ENCODE results near the gene RPTOR.

Gene RPTOR

GRCh38 chr17:80509311-80509710 is 35.3 kb upstream of the RPTOR start:
- TF ChIP-seq EZH2phosphoT487 (IDR thresholded peaks at IDR 0.05; ENCODE audit: low read depth), result no peak
- TF ChIP-seq, protein P1, sequence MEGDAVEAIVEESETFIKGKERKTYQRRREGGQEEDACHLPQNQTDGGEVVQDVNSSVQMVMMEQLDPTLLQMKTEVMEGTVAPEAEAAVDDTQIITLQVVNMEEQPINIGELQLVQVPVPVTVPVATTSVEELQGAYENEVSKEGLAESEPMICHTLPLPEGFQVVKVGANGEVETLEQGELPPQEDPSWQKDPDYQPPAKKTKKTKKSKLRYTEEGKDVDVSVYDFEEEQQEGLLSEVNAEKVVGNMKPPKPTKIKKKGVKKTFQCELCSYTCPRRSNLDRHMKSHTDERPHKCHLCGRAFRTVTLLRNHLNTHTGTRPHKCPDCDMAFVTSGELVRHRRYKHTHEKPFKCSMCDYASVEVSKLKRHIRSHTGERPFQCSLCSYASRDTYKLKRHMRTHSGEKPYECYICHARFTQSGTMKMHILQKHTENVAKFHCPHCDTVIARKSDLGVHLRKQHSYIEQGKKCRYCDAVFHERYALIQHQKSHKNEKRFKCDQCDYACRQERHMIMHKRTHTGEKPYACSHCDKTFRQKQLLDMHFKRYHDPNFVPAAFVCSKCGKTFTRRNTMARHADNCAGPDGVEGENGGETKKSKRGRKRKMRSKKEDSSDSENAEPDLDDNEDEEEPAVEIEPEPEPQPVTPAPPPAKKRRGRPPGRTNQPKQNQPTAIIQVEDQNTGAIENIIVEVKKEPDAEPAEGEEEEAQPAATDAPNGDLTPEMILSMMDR (IDR thresholded peaks at IDR 0.05; ENCODE audit: low read depth, low read length), result no peak
- H3K9ac ChIP-seq (ENCODE audit: low read length), result no peak overlapping the region
- H3K27ac ChIP-seq (ENCODE audit: low read length), result no peak overlapping the region

DNA sequence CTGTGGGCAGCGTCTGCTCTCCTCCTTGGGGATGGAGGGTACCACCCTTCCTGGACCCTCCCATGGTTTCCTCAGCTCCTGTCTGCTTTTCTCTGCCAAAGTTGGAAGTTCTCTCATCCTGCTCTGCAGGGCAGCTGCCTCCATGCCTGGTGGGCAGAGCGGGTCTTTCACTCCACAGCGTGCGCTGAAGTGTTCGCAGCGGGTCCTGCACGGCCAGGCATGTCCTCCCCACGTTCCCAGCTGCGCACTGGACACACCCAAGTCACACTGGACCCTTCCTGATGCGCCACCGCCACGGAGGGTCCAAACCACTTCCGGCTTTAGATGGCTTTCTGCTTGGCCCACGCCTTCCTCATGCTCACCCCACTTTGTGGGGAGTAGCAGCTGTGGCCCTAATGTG is 34.5 kb upstream of the RPTOR start:
- TF ChIP-seq EZH2phosphoT487 (IDR thresholded peaks at IDR 0.05; ENCODE audit: low read depth), result no peak
- TF ChIP-seq, protein P1 (IDR thresholded peaks at IDR 0.05; ENCODE audit: low read depth, low read length), result no peak
- Histone ChIP-seq H3K27me3 (ENCODE audit: low read depth, low read length) (no peaks in the 10 kb centered on the region), H3K9me3 (ENCODE audit: insufficient read depth, low read length) (no peaks in the 10 kb centered on the region)

More at GRCh38 chr17:80509311-80509710, 35.3 kb upstream of the RPTOR start:
- no peak overlapping the region for H3K4me3 ChIP-seq (ENCODE audit: low read length)
- H3K36me3 ChIP-seq (replicated peaks; ENCODE audit: low read depth, low read length), result no peaks in the 10 kb centered on the region
- no peaks in the 10 kb centered on the region for H3K27me3 ChIP-seq (ENCODE audit: low read depth, low read length)
- H4K20me1 ChIP-seq (ENCODE audit: insufficient read depth, low read length), result no peaks in the 10 kb centered on the region
- no peaks in the 10 kb centered on the region for H3K9me3 ChIP-seq (ENCODE audit: insufficient read depth, low read length)
- H3K79me2 ChIP-seq (ENCODE audit: low read length), result no peaks in the 10 kb centered on the region
- H3K4me1 ChIP-seq (ENCODE audit: low read length), result no peaks in the 10 kb centered on the region
- H2AFZ ChIP-seq (ENCODE audit: low read depth, low read length), result no peak overlapping the region
- H3K4me2 ChIP-seq (ENCODE audit: low read length), result no peak overlapping the region

DNA sequence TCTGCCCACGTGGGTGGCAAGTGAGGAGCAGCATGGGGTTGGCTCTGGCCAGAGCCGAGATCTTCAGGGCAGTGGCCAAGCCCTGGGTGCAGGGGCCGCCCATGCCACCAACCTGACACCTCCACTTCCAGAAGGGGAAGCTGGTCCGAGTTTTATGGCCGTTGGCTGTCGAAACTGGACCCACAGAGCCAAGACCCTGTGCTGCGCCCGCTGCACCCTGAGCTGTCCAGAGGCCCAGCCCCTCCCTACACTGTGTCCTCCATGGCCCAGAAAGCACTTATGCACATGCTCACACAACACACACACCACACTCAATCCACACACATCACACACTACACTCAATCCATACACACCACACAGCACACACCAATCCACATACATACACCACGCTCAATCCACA is 33.9 kb upstream of the RPTOR start:
- H2AFZ ChIP-seq (ENCODE audit: low read depth, low read length), result no peak overlapping the region
- no peaks in the 10 kb centered on the region for H3K27me3 ChIP-seq (ENCODE audit: low read depth, low read length)
- H3K4me1 ChIP-seq (ENCODE audit: low read length), result no peaks in the 10 kb centered on the region
- H3K4me3 ChIP-seq (ENCODE audit: low read length), result no peak overlapping the region
- no peak overlapping the region for H3K9ac ChIP-seq (ENCODE audit: low read length)
- no peaks in the 10 kb centered on the region for H3K9me3 ChIP-seq (ENCODE audit: insufficient read depth, low read length)
- H4K20me1 ChIP-seq (ENCODE audit: insufficient read depth, low read length), result no peaks in the 10 kb centered on the region
- no peak for TF ChIP-seq EZH2phosphoT487 (IDR thresholded peaks at IDR 0.05; ENCODE audit: low read depth)
- TF ChIP-seq, protein P1 (IDR thresholded peaks at IDR 0.05; ENCODE audit: low read depth, low read length), result no peak
- H3K79me2 ChIP-seq (ENCODE audit: low read length), result no peaks in the 10 kb centered on the region
- no peaks in the 10 kb centered on the region for H3K36me3 ChIP-seq (replicated peaks; ENCODE audit: low read depth, low read length)
- no peak overlapping the region for H3K27ac ChIP-seq (ENCODE audit: low read length)
- no peak overlapping the region for H3K4me2 ChIP-seq (ENCODE audit: low read length)

More for the DNA sequence above, 34.5 kb upstream of the RPTOR start:
- Histone ChIP-seq H3K36me3 (replicated peaks; ENCODE audit: low read depth, low read length) (no peaks in the 10 kb centered on the region), H2AFZ (ENCODE audit: low read depth, low read length) (no peak overlapping the region), H3K4me3 (ENCODE audit: low read length) (no peak overlapping the region), H4K20me1 (ENCODE audit: insufficient read depth, low read length) (no peaks in the 10 kb centered on the region), H3K4me1 (ENCODE audit: low read length) (no peaks in the 10 kb centered on the region), H3K9ac (ENCODE audit: low read length) (no peak overlapping the region), H3K4me2 (ENCODE audit: low read length) (no peak overlapping the region), H3K79me2 (ENCODE audit: low read length) (no peaks in the 10 kb centered on the region), H3K27ac (ENCODE audit: low read length) (no peak overlapping the region)

GRCh38 chr17:80511222-80512180 is 33.1 kb upstream of the RPTOR start:
- TF ChIP-seq, protein P1 (IDR thresholded peaks at IDR 0.05; ENCODE audit: low read depth, low read length), result no peak
- TF ChIP-seq EZH2phosphoT487 (IDR thresholded peaks at IDR 0.05; ENCODE audit: low read depth), result no peak
- Histone ChIP-seq H3K27me3 (ENCODE audit: low read depth, low read length) (no peaks in the 10 kb centered on the region), H3K36me3 (replicated peaks; ENCODE audit: low read depth, low read length) (no peaks in the 10 kb centered on the region), H3K4me2 (ENCODE audit: low read length) (no peak overlapping the region), H4K20me1 (ENCODE audit: insufficient read depth, low read length) (no peaks in the 10 kb centered on the region), H3K4me3 (ENCODE audit: low read length) (no peak overlapping the region), H3K9ac (ENCODE audit: low read length) (no peak overlapping the region), H3K27ac (ENCODE audit: low read length) (no peak overlapping the region), H2AFZ (ENCODE audit: low read depth, low read length) (no peak overlapping the region), H3K4me1 (ENCODE audit: low read length) (no peaks in the 10 kb centered on the region), H3K79me2 (ENCODE audit: low read length) (no peaks in the 10 kb centered on the region), H3K9me3 (ENCODE audit: insufficient read depth, low read length) (no peaks in the 10 kb centered on the region)
